BLaER1 treated with 17β-estradiol and CSF1 and Interleukin-3, amounts not matched to agents 10 nM and 100 nM (cell line): Measurements from ENCODE around the gene TUNAR.

ENCODE experiments used
- H3K27ac ChIP-seq, 11 experiments: shearing (Covaris generic); formaldehyde crosslinking; 2 replicates each; pipeline ENCODE4 v1.8.1; 2022
- H3K27me3 ChIP-seq, 11 experiments: shearing (Covaris generic); formaldehyde crosslinking; 2 replicates each; pipeline ENCODE4 v1.8.1; 2022
- H3K36me3 ChIP-seq, 11 experiments: shearing (Covaris generic); formaldehyde crosslinking; 2 replicates each; pipeline ENCODE4 v1.8.1; 2022
- H3K4me1 ChIP-seq, 10 experiments: shearing (Covaris generic); formaldehyde crosslinking; 2 replicates each; pipeline ENCODE4 v1.8.1; 2022
- H3K4me2 ChIP-seq, 11 experiments: shearing (Covaris generic); formaldehyde crosslinking; 2 replicates each; pipeline ENCODE4 v1.8.1; 2022
- H3K4me3 ChIP-seq, 10 experiments: shearing (Covaris generic); formaldehyde crosslinking; 2 replicates each; pipeline ENCODE4 v1.8.1; 2022
- H3K9ac ChIP-seq, 11 experiments: shearing (Covaris generic); formaldehyde crosslinking; 2 replicates each; pipeline ENCODE4 v1.8.1; 2022
- H3K9me3 ChIP-seq, 11 experiments: shearing (Covaris generic); formaldehyde crosslinking; replicated peaks in 1 of 11; 2 replicates each; pipeline ENCODE4 v1.8.1; 2022
- H4K20me1 ChIP-seq, 11 experiments: shearing (Covaris generic); formaldehyde crosslinking; 2 replicates each; pipeline ENCODE4 v1.8.1; 2022
- Cebpa-rat ChIP-seq, 11 experiments: shearing (Covaris generic); IDR thresholded peaks; 2 replicates each; pipeline ENCODE4 v1.8.1; 2022

The TUNAR gene

DNA sequence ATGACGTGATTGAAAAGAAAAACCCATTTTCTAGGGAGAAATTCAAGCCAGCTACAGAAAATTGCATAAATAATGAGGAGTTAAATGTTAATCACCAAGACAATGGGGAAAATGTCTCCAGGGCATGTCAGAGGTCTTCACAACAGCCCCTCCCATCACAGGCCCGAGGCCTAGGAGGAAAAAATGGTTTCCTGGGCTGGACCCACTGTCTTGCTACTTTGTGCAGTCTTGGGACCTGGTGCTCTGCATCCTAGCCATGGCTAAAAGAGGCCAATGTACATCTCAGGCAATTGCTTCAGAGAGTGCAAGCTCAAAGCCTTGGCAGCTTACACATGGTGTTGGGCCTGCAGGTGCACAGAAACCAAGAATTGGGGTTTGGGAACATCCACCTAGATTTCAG lies 65.3 kb downstream of the TUNAR start:
- Histone ChIP-seq H3K9ac (no peak overlapping the region), H3K27ac (no peak overlapping the region), H4K20me1 (no peaks in the 10 kb centered on the region), H3K36me3 (no peaks in the 10 kb centered on the region), H3K27me3 (no peaks in the 10 kb centered on the region), H3K4me1 (no peaks in the 10 kb centered on the region), H3K9me3 (peaks cover 21 to 32% (median 26%) of the 10 kb centered on the region in 11 experiments), H3K4me2 (no peak overlapping the region), H3K4me3 (no peak overlapping the region)
- no peak for TF ChIP-seq Cebpa-rat (IDR thresholded peaks at IDR 0.05)

DNA sequence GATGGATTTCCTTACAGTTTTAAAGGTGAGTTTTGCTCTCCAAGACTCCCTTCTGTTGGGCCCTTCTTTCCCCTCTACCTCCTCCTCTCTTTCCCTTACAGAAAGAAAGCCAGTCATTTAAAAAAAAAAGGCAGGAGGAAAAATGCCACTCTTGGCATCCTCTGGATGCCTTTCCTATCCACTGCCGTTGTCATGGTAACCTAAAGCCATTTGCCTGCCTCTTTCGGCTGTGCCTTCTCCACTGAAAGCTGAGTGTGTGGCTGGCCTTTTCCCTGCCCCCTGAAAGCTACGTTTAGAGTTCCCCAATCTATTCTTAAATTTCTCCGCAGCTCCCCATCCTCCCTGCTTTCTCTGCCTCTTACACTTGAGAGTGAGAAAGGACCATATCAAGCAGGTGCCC lies 67.1 kb downstream of the TUNAR start:
- Histone ChIP-seq H3K4me2 (no peak overlapping the region), H3K9me3 (peaks cover 21 to 32% (median 26%) of the 10 kb centered on the region in 11 experiments), H3K4me1 (no peaks in the 10 kb centered on the region), H4K20me1 (no peaks in the 10 kb centered on the region), H3K36me3 (no peaks in the 10 kb centered on the region), H3K4me3 (no peak overlapping the region), H3K9ac (no peak overlapping the region), H3K27me3 (no peaks in the 10 kb centered on the region), H3K27ac (no peak overlapping the region)
- TF ChIP-seq Cebpa-rat (IDR thresholded peaks at IDR 0.05): no peak

DNA sequence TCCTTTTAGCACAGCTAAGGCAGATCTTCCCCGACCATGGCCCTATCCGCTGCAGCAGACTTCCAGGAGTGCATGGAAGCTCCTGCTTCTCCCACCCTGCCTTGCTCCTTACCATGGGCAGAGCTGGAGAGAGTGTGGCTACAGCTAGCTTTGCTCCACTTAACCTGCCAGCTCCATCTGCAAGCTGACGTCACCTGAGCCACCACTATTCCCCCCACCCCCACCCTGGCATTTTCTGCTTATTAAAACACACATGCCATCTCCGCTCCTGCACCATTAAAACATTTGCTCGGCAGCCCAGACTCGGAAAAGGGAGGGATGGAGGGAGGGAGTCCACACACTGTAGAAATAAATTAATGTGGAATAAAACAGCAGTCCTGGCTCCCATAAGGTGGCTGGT lies 67.8 kb downstream of the TUNAR start:
- Histone ChIP-seq H3K27ac (no peak overlapping the region), H4K20me1 (no peaks in the 10 kb centered on the region), H3K4me2 (no peak overlapping the region), H3K4me3 (no peak overlapping the region), H3K36me3 (no peaks in the 10 kb centered on the region), H3K9me3 (peaks cover 21 to 32% (median 26%) of the 10 kb centered on the region in 11 experiments), H3K27me3 (no peaks in the 10 kb centered on the region), H3K9ac (no peak overlapping the region), H3K4me1 (no peaks in the 10 kb centered on the region)
- TF ChIP-seq Cebpa-rat (IDR thresholded peaks at IDR 0.05): no peak

DNA sequence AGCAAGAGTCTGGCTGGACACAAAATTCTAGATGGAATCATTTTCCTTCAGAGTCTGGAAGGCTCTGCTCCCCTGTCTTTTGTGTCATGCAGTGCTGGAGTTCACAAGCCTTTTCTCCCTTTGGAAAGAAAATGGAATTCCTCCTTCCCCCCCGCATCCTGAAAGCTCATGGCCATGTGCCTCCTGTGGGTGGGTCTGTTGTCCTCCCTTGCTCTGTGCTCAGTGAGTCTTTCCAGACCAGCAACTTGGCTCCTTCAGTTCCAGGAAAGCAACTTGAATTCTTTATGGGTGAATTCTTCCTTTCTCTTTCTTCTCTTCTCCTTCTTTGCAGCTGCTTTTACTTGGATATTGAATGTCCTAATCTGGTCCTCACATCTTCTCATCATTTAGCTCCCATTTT lies 70.2 kb downstream of the TUNAR start:
- Histone ChIP-seq H3K4me2 (no peak overlapping the region), H3K27ac (no peak overlapping the region), H4K20me1 (no peaks in the 10 kb centered on the region), H3K9me3 (peaks cover 15 to 21% (median 17%) of the 10 kb centered on the region in 11 experiments), H3K36me3 (no peaks in the 10 kb centered on the region), H3K9ac (no peak overlapping the region), H3K4me3 (no peak overlapping the region), H3K27me3 (no peaks in the 10 kb centered on the region), H3K4me1 (no peaks in the 10 kb centered on the region)
- no peak for TF ChIP-seq Cebpa-rat (IDR thresholded peaks at IDR 0.05)

DNA sequence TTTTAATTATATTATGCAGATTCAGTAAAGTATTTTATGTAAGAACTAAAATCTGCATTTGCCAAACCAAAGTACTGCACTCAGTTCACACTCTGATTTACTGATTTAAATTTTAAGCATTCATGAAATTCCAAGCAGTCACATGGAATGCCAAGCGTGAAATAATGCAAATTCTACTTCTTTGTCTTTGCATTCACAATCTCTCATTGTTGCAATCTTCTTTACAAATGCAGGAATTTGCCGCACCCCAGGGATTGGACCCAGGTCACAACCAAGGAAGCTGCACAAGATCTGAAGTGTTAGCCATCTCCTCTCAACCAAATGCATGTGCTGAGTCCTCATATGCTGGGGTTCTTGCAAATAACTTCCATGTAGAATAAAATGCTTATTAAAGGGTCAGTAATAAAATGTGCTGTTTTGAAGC lies 71.9 kb downstream of the TUNAR start:
- no peaks in the 10 kb centered on the region for H3K27me3 ChIP-seq
- H3K36me3 ChIP-seq: no peaks in the 10 kb centered on the region
- H3K4me2 ChIP-seq: no peak overlapping the region
- peaks cover 0 to 4% (median 0%) of the 10 kb centered on the region in 11 experiments; a peak in 4 of 22 replicates for H3K9me3 ChIP-seq
- H4K20me1 ChIP-seq: no peaks in the 10 kb centered on the region; a peak in 1 of 22 replicates
- H3K4me3 ChIP-seq: no peak overlapping the region
- no peak overlapping the region for H3K27ac ChIP-seq
- no peaks in the 10 kb centered on the region for H3K4me1 ChIP-seq
- no peak overlapping the region for H3K9ac ChIP-seq
- TF ChIP-seq Cebpa-rat (IDR thresholded peaks at IDR 0.05): no peak

DNA sequence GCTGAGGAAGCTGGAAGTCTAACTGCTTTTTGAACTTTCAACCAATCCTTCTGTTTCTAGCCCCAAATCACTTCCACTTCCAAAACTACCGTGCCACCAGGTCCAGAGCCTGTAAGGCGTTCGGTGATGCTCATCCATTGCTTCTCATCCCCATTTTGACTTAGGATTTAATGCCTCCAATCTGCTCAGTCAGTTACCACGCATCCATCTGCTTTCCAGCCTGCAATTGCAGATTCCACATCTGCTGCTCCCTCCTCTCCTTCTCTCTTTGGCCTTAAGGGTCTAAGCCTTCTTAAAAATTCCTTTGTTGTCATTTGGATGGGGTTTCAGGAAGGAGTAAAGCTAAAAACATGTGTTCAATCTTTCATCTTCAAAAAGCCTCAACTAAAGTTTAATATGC lies 74.7 kb downstream of the TUNAR start:
- Histone ChIP-seq H3K4me2 (no peak overlapping the region), H3K9ac (no peak overlapping the region), H4K20me1 (peaks cover 0 to 8% (median 0%) of the 10 kb centered on the region in 11 experiments; a peak in 1 of 22 replicates), H3K27ac (no peak overlapping the region), H3K9me3 (no peaks in the 10 kb centered on the region), H3K4me1 (peaks cover 0 to 3% (median 0%) of the 10 kb centered on the region in 10 experiments; a peak in 3 of 20 replicates), H3K4me3 (no peak overlapping the region), H3K36me3 (no peaks in the 10 kb centered on the region), H3K27me3 (no peaks in the 10 kb centered on the region)
- TF ChIP-seq Cebpa-rat (IDR thresholded peaks at IDR 0.05): no peak

DNA sequence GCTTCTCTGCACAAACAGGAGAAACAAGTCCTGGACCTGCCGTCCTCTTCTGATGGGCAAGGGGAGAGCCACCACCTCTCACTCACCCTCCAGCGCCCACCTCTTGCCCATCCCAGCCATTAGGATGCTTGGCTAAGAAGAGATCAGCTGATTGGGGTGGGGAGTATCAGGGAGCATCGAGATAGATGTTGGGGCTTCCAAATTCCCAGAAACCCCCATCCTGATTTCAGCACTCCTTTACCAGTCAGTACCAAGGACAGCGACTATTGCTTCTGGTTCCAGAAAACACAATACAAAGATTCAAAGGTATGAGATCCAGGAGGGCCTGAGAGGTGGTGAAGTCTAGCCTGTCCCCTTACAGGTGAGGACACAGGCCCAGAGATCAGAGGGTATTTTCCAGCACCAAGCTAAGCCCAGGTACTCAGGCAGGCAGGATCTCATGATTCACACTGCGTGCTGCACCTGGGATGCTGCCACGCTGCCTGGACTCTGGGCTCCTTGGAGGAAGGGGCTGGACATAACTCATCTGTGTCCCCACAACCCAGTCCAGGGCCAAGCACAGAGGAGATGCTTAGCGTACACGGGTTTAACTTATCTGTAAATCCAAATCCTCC lies 76.6 kb downstream of the TUNAR start:
- H3K4me3 ChIP-seq: no peak overlapping the region
- peaks cover 0 to 8% (median 0%) of the 10 kb centered on the region in 11 experiments; a peak in 1 of 22 replicates for H4K20me1 ChIP-seq
- no peak overlapping the region for H3K27ac ChIP-seq
- no peak for TF ChIP-seq Cebpa-rat (IDR thresholded peaks at IDR 0.05)
- H3K9me3 ChIP-seq: no peaks in the 10 kb centered on the region
- no peak overlapping the region for H3K4me2 ChIP-seq
- no peaks in the 10 kb centered on the region for H3K36me3 ChIP-seq
- H3K9ac ChIP-seq: no peak overlapping the region
- H3K4me1 ChIP-seq: peaks cover 0 to 10% (median 2%) of the 10 kb centered on the region in 10 experiments; a peak in 4 of 20 replicates
- no peaks in the 10 kb centered on the region for H3K27me3 ChIP-seq

DNA sequence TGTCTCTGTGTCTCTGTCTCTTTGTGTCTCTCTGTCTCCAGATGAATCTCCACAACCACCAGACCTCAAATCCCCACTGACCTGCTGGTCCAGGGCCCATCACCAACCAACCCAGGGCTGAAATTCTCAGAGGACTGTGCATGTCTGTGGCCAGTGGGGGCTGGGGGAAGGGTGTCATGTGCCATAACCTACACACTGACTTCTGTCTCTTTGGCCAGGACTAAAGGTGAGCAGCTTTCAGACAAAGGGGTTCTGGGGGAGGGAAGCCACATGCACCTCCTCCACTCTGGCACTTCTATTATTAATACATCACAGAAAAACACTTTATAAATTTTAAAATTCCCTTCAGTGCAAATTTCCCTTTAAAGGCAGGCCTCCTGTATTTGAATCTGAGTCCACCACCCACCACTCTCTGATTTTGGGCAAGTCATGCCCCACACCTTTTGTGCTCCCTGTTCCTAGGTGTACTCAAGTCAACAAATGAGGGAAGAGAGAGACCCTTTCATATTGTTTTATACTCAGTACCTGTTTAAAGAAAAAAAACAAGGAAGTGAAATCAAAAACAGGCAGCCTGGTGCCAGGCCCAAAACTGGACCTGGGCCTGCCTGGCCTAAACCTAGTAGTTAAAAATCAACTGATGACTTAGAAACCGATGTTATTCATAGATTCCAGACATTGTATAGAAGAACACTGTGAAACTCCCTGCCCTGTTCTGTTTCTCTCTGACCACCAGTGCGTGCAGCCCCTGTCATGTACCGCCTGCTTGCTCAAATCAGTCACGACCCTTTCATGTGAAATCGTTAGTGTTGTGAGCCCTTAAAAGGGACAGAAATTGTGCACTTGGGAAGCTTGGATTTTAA lies 80.2 kb downstream of the TUNAR start:
- H3K4me1 ChIP-seq: peaks cover 0 to 10% (median 2%) of the 10 kb centered on the region in 10 experiments; a peak in 4 of 20 replicates
- H3K9me3 ChIP-seq: no peaks in the 10 kb centered on the region
- peak overlapping the region in 2 of 11 experiments; percentile 10 to 24; a peak in 2 of 22 replicates for H3K4me2 ChIP-seq
- peaks cover 0 to 8% (median 0%) of the 10 kb centered on the region in 11 experiments; a peak in 1 of 22 replicates for H4K20me1 ChIP-seq
- H3K9ac ChIP-seq: no peak overlapping the region
- H3K36me3 ChIP-seq: no peaks in the 10 kb centered on the region
- H3K27me3 ChIP-seq: no peaks in the 10 kb centered on the region
- no peak overlapping the region for H3K4me3 ChIP-seq
- H3K27ac ChIP-seq: no peak overlapping the region
- no peak for TF ChIP-seq Cebpa-rat (IDR thresholded peaks at IDR 0.05)

DNA sequence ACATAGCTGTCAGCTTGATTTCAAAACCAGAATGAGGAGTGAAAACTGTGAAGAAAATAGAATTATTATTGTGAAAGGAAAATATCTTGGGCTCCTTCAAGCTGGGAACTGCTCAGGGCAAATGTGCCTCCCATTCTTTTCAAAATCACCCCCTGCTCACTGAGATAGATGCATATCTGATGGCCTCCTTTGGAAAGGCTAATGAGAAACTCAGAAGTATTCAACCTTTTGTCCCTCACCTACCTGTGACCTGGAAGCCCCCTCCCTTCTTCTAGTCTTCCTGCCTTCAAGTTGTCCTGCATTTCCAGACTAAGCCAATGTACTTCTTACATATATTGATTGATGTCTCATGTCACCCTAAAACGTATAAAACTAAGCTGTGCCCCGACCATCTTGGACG lies 81.5 kb downstream of the TUNAR start:
- Histone ChIP-seq H3K27ac (no peak overlapping the region), H3K36me3 (no peaks in the 10 kb centered on the region), H3K4me3 (no peak overlapping the region), H3K4me1 (peaks cover 0 to 10% (median 2%) of the 10 kb centered on the region in 10 experiments; a peak in 4 of 20 replicates), H3K27me3 (no peaks in the 10 kb centered on the region), H3K9ac (no peak overlapping the region), H3K4me2 (no peak overlapping the region), H4K20me1 (0 out of 22 replicates have a peak, but pooled peaks cover 0 to 8% (median 0%) of the 10 kb centered on the region in 11 experiments), H3K9me3 (no peaks in the 10 kb centered on the region)
- no peak for TF ChIP-seq Cebpa-rat (IDR thresholded peaks at IDR 0.05)
